K562 (cell line): Measurements from ENCODE around the gene RAB3D.

Source experiments
- EP300 ChIP-seq: IDR thresholded peaks from 2 replicates; pipeline ENCODE4 v1.6.1; 2012; ENCODE audit warnings: low read length, improper control_type of control experiment
- HDAC6 ChIP-seq: IDR thresholded peaks from 2 replicates; pipeline ENCODE4 v1.6.1; 2012; ENCODE audit warnings: low read depth, mild to moderate bottlenecking, control low read depth, inconsistent platforms, low read length, moderate library complexity
- RBBP5 ChIP-seq: fragments of 200-600 bp; sonication (generic); IDR thresholded peaks from 2 replicates; pipeline ENCODE4 v1.6.1; 2012; ENCODE audit warnings: borderline replicate concordance, mild to moderate bottlenecking, low read length, control low read depth, inconsistent platforms; ENCODE audit not compliant: insufficient read depth, poor library complexity, severe bottlenecking

DNA sequence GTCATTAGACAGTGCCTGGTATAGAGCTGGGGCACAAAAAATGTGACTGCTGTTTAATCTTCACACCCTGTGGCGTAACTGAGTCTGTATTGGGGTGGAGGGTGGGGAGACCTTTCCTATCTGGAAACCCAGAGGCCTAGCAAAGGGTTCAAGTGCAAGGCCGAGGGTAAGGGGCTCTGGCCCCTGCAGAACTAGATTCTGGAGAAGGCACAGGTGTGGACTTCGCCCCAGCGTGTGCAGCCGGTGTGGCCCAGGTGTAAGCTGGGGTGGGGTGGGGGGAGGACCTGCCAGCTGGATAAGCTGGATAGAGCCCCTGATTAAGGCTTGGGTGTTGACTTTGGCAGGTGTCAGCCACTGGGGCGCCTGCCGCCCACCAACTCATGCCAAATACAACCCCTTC lies 1.3 kb downstream of the RAB3D start:
- TF ChIP-seq EP300 (no peak), RBBP5 (no peak), HDAC6 (no peak)
